HCT116 (cell line): ENCODE results near the gene PKP2. TPM values are rescaled to one million over a fixed set of nuclear protein-coding genes. Genes with fewer than 3 reads are reported as not detected.

Experiments
- ATAC-seq: fragments of 200-7000 bp; cut with Tn5 transposase; 2 replicates; pipeline ENCODE4 v1.9.1; 2020; ENCODE audit warnings: mild to moderate bottlenecking, moderate library complexity
- BruUV-seq: library from RNA; stranded (reverse); fragments of 400-500 nt; replicated peaks from 2 replicates; lab custom pipeline; 2021; lab: Mats Ljungman, UMichigan
- CTCF ChIA-PET: fragments of 300-600 bp; sonication (Branson Sonifier 250); formaldehyde crosslinking; loops from one replicate; lab custom pipeline; 2021; ENCODE audit warnings: antibody characterized with exemption; lab: Charles Lee
- POLR2A ChIA-PET: fragments of 300-600, 350-600 bp; sonication (Branson Sonifier 250); formaldehyde crosslinking; loops from one replicate; lab custom pipeline; 2021; ENCODE audit warnings: antibody characterized with exemption; lab: Charles Lee
- RAD21 ChIA-PET, 2 experiments: fragments of 300-600 bp; sonication (Branson Sonifier 250); formaldehyde crosslinking; loops; one replicate each; lab custom pipeline; 2023; ENCODE audit warnings: low total read pairs in 2 of 2; ENCODE audit not compliant: uncharacterized antibody in 2 of 2, unreplicated experiment in 2 of 2, low non-redundant PET in 1 of 2; lab: Charles Lee
- DNase-seq: peaks from one replicate; pipeline ENCODE4 v3.0.0-alpha.2; 2010; ENCODE audit warnings: low read depth, low spot score
- H2AFZ ChIP-seq: fragments of 200-600 bp; shearing (Covaris generic), sonication (generic); 2 replicates; pipeline ENCODE4 v1.6.1; 2017; ENCODE audit warnings: low read depth, mixed run types, mixed read lengths, antibody characterized with exemption, low read length; ENCODE audit not compliant: poor library complexity, severe bottlenecking
- H3K27ac ChIP-seq: 2 replicates; pipeline ENCODE4 v1.5.1; 2012; ENCODE audit warnings: low read depth, low read length
- H3K27me3 ChIP-seq: fragments of 200-600 bp; sonication (generic); 2 replicates; pipeline ENCODE4 v1.6.1; 2016; ENCODE audit warnings: mixed run types, low read length, mixed read lengths; ENCODE audit not compliant: insufficient read depth
- H3K36me3 ChIP-seq, 2 experiments: fragments of 200-500 bp in 1 of 2; fragments of 200-600 bp in 1 of 2; sonication (Bioruptor generic) in 1 of 2; sonication (generic) in 1 of 2; 2 replicates each; pipeline versions ENCODE4 v1.5.1 to v1.6.1; 2014 to 2016; ENCODE audit warnings: low read length in 2 of 2, inconsistent platforms in 1 of 2, mixed read lengths in 1 of 2, mixed run types in 1 of 2; ENCODE audit not compliant: insufficient read depth in 2 of 2, control insufficient read depth in 1 of 2
- H3K4me1 ChIP-seq, 2 experiments: fragments of 200-600 bp in 1 of 2; sonication (generic) in 1 of 2; 2 replicates each; pipeline versions ENCODE4 v1.5.1 to v1.6.1; 2012 to 2017; ENCODE audit warnings: low read length in 2 of 2, inconsistent platforms in 1 of 2, mild to moderate bottlenecking in 1 of 2, mixed read lengths in 1 of 2, mixed run types in 1 of 2, moderate library complexity in 1 of 2; ENCODE audit not compliant: insufficient read depth in 2 of 2, control insufficient read depth in 1 of 2
- H3K4me2 ChIP-seq: fragments of 200-600 bp; sonication (generic); 2 replicates; pipeline ENCODE4 v1.6.1; 2017; ENCODE audit warnings: mixed run types, low read length, mixed read lengths
- H3K4me3 ChIP-seq, 2 experiments: fragments of 200-600 bp in 1 of 2; sonication (generic) in 1 of 2; replicated peaks in 1 of 2; 2 replicates each; pipeline ENCODE4 v1.5.1; 2011 to 2016; ENCODE audit warnings: low read length in 2 of 2, control low read depth in 1 of 2, low read depth in 1 of 2, mild to moderate bottlenecking in 1 of 2, mixed read lengths in 1 of 2, mixed run types in 1 of 2
- H3K79me2 ChIP-seq: fragments of 200-600 bp; sonication (generic); 2 replicates; pipeline ENCODE4 v1.6.1; 2017; ENCODE audit warnings: mild to moderate bottlenecking, mixed run types, low read length, moderate library complexity, mixed read lengths; ENCODE audit not compliant: insufficient read depth
- H3K9ac ChIP-seq: fragments of 200-600 bp; sonication (generic); 2 replicates; pipeline ENCODE4 v1.6.1; 2016; ENCODE audit warnings: low read length, mixed read lengths
- H3K9me2 ChIP-seq: fragments of 200-600 bp; sonication (generic), shearing (Covaris generic); 2 replicates; pipeline ENCODE4 v1.6.1; 2017; ENCODE audit warnings: mixed run types, mild to moderate bottlenecking, moderate library complexity; ENCODE audit not compliant: insufficient read depth
- H3K9me3 ChIP-seq, 2 experiments: fragments of 200-500 bp in 1 of 2; fragments of 200-600 bp in 1 of 2; sonication (Bioruptor generic) in 1 of 2; sonication (generic) in 1 of 2; 2 replicates each; pipeline ENCODE4 v1.6.1; 2014 to 2017; ENCODE audit warnings: low read length in 2 of 2, mixed read lengths in 2 of 2, inconsistent platforms in 1 of 2, low read depth in 1 of 2, mild to moderate bottlenecking in 1 of 2, mixed run types in 1 of 2, moderate library complexity in 1 of 2; ENCODE audit not compliant: control insufficient read depth in 1 of 2, insufficient read depth in 1 of 2
- H4K20me1 ChIP-seq: fragments of 200-600 bp; sonication (generic), shearing (Covaris generic); 2 replicates; pipeline ENCODE4 v1.6.1; 2017; ENCODE audit warnings: mixed run types, mild to moderate bottlenecking, moderate library complexity; ENCODE audit not compliant: insufficient read depth
- CTCF ChIP-seq, 3 experiments: fragments of 200-600 bp in 1 of 3; sonication (generic) in 1 of 3; IDR thresholded peaks in 2 of 3; conservative IDR thresholded peaks in 1 of 3; 2 replicates each; pipeline ENCODE4 v1.5.1; 2012 to 2017; ENCODE audit warnings: low read depth in 2 of 3, low read length in 2 of 3, antibody characterized with exemption in 1 of 3, borderline replicate concordance in 1 of 3, control low read depth in 1 of 3, mild to moderate bottlenecking in 1 of 3, mixed read lengths in 1 of 3, mixed run types in 1 of 3, moderate library complexity in 1 of 3; ENCODE audit not compliant: insufficient read depth in 1 of 3
- EZH2phosphoT487 ChIP-seq: fragments of 200-600 bp; IDR thresholded peaks from 2 replicates; pipeline ENCODE4 v1.6.1; 2018; ENCODE audit warnings: antibody characterized with exemption, borderline replicate concordance
- FOSL1 ChIP-seq: IDR thresholded peaks from 2 replicates; pipeline ENCODE4 v1.6.1; 2012; ENCODE audit warnings: low read depth
- RAD21 ChIP-seq: IDR thresholded peaks from 2 replicates; pipeline ENCODE4 v1.6.1; 2012; ENCODE audit warnings: low read depth, mild to moderate bottlenecking
- REST ChIP-seq: IDR thresholded peaks from 2 replicates; pipeline ENCODE4 v1.6.1; 2012; ENCODE audit warnings: low read depth
- intact Hi-C: fragments of 100-400 bp; cut with micrococcal nuclease; formaldehyde crosslinking; loops from 2 replicates; pipeline ENCODE4 v1.10.0; 2022
- total RNA-seq: library from RNA; stranded (reverse); gene quantifications from one replicate; pipeline ENCODE4 v1.2.1, GENCODE V29; 2021; ENCODE audit not compliant: unreplicated experiment

PKP2 gene
- total RNA-seq, 1 experiment from 2014 or later = 21.5 TPM

GRCh38 chr12:32920506-32921085, 24.0 kb upstream of the PKP2 start:
- intact Hi-C loops = no loop called here
- H3K9ac ChIP-seq = no peak overlapping the region
- peaks cover 0 to 16% of the 10 kb centered on the region in 2 experiments; a peak in 2 of 4 replicates for H3K4me1 ChIP-seq
- no TSS peak for BruUV-seq
- H3K9me2 ChIP-seq = no peaks in the 10 kb centered on the region
- no peaks in the 10 kb centered on the region for H3K9me3 ChIP-seq
- TF ChIP-seq RAD21 = no peak
- TF ChIP-seq FOSL1 = no peak
- POLR2A ChIA-PET = no interaction called here
- H3K36me3 ChIP-seq = no peaks in the 10 kb centered on the region
- RAD21 ChIA-PET = no interaction called here
- 0 out of 2 replicates have a peak, but pooled peaks have one; percentile 25 for ATAC-seq
- no peak overlapping the region for H3K27ac ChIP-seq
- no peaks in the 10 kb centered on the region for H4K20me1 ChIP-seq
- H3K79me2 ChIP-seq = no peaks in the 10 kb centered on the region
- CTCF ChIA-PET = interaction anchor here (1.7 to 5.1 kb wide), 2 partner anchors 27 to 164 kb away, joined by 4 to 51 read pairs; partner anchors contain the start of gene YARS2
- no peak overlapping the region for H2AFZ ChIP-seq
- no peak for DNase-seq
- H3K4me3 ChIP-seq = no peak overlapping the region
- H3K27me3 ChIP-seq = no peaks in the 10 kb centered on the region
- no peak overlapping the region for H3K4me2 ChIP-seq

- ChIA-PET RAD21 (interaction anchor here (1.7 to 2.0 kb wide), 2 partner anchors 163 to 164 kb away, joined by 4 to 8 read pairs; partner anchors contain the start of gene YARS2 (in 2 of the 2)), CTCF (interaction anchor here (0.7 to 5.1 kb wide), 6 partner anchors 9 to 1266 kb away, joined by 3 to 51 read pairs (median 3); partner anchors contain the start of gene YARS2), POLR2A (interaction anchor here (2.1 kb wide), 1 partner anchor 163 kb away, joined by 9 read pairs; the partner anchor contains the start of gene YARS2)
- Histone ChIP-seq H3K4me3 (no peak overlapping the region), H3K36me3 (no peaks in the 10 kb centered on the region), H2AFZ (peak overlapping the region; percentile 100), H3K4me1 (peaks cover 0 to 16% of the 10 kb centered on the region in 2 experiments; a peak in 2 of 4 replicates), H3K9ac (no peak overlapping the region), H3K27me3 (no peaks in the 10 kb centered on the region), H3K9me3 (no peaks in the 10 kb centered on the region), H3K4me2 (peak overlapping the region; percentile 54), H3K9me2 (no peaks in the 10 kb centered on the region), H3K27ac (no peak overlapping the region), H3K79me2 (no peaks in the 10 kb centered on the region), H4K20me1 (no peaks in the 10 kb centered on the region)
- BruUV-seq = no TSS peak
- intact Hi-C loops = loop anchor here (1.0 to 10.0 kb wide), 2 partner anchors 163 to 1264 kb away; partner anchors contain the start of gene ETFBKMT
- TF ChIP-seq REST = no peak
- TF ChIP-seq CTCF (IDR thresholded peaks at IDR 0.05 in 2 of 3, conservative IDR thresholded peaks at IDR 0.05 in 1 of 3; ENCODE audit: borderline replicate concordance in 1 of 3, insufficient read depth in 1 of 3, low read depth in 2 of 3, low read length in 2 of 3) = peak; percentile 58 to 61 (median 59); a peak in 5 of 6 replicates
- peak; percentile 80 for TF ChIP-seq RAD21
- no peak for TF ChIP-seq EZH2phosphoT487
- ATAC-seq (peak; percentile 80), DNase-seq (no peak)
Measured at GRCh38 chr12:32918890-32919801, 22.6 kb upstream of the PKP2 start.
